Mesothelial cell of epicardium (in vitro differentiated cells): ENCODE data around the gene NAA50. TPM values are rescaled to one million over a fixed set of nuclear protein-coding genes. Genes with fewer than 3 reads are reported as not detected.

Experiments
- DNase-seq, 2 experiments: peaks; one replicate each; pipeline ENCODE4 v3.0.0; 2021; ENCODE audit warnings: low spot score in 2 of 2; ENCODE audit not compliant: unreplicated experiment in 2 of 2
- H3K27ac Mint-ChIP-seq: 2 replicates; pipeline ENCODE4 v1.8.0; 2021; ENCODE audit warnings: mixed read lengths
- H3K27me3 Mint-ChIP-seq: 2 replicates; pipeline ENCODE4 v1.8.0; 2021; ENCODE audit warnings: low read depth, mixed read lengths
- H3K36me3 Mint-ChIP-seq: 2 replicates; pipeline ENCODE4 v1.8.0; 2021; ENCODE audit warnings: mixed read lengths
- H3K4me1 Mint-ChIP-seq: 2 replicates; pipeline ENCODE4 v1.8.0; 2021; ENCODE audit warnings: mixed read lengths
- H3K4me3 Mint-ChIP-seq: 2 replicates; pipeline ENCODE4 v1.8.0; 2021; ENCODE audit warnings: mild to moderate bottlenecking, moderate library complexity, mixed read lengths
- H3K9me3 Mint-ChIP-seq: 2 replicates; pipeline ENCODE4 v1.8.0; 2021; ENCODE audit warnings: mixed read lengths
- total RNA-seq: library from RNA; stranded (reverse); gene quantifications from 3 replicates; pipeline ENCODE4 v1.2.1, GENCODE V29; 2021
- TF ChIP-seq, protein P1 (sequence below): fragments of 200-600 bp; sonication (generic); IDR thresholded peaks from one replicate; pipeline ENCODE4 v1.5.0; 2021; ENCODE audit warnings: antibody characterized with exemption; ENCODE audit not compliant: unreplicated experiment

NAA50 gene
- total RNA-seq, 1 donor from 2014 or later: 83.2 TPM

DNA sequence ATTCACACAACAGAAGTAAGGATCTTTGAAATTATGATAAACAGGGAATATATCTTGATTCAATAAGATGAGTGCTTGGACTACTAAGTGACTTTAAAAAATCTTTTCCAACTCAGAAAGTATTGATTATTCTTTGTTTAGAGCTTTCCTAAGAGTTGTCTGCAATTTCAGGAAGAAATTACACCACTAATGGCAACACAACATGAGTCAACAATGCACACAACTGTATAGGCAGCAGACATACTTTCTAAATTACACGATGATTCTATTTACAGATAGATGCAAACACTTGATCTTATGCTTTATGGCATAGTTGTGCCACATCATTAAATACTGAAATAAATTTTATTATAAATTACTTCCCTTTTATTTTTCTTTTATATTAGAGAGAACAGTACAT, 4.4 kb downstream of the NAA50 start:
- no peak for DNase-seq
- no peak overlapping the region for H3K4me3 Mint-ChIP-seq
- TF ChIP-seq, protein P1, sequence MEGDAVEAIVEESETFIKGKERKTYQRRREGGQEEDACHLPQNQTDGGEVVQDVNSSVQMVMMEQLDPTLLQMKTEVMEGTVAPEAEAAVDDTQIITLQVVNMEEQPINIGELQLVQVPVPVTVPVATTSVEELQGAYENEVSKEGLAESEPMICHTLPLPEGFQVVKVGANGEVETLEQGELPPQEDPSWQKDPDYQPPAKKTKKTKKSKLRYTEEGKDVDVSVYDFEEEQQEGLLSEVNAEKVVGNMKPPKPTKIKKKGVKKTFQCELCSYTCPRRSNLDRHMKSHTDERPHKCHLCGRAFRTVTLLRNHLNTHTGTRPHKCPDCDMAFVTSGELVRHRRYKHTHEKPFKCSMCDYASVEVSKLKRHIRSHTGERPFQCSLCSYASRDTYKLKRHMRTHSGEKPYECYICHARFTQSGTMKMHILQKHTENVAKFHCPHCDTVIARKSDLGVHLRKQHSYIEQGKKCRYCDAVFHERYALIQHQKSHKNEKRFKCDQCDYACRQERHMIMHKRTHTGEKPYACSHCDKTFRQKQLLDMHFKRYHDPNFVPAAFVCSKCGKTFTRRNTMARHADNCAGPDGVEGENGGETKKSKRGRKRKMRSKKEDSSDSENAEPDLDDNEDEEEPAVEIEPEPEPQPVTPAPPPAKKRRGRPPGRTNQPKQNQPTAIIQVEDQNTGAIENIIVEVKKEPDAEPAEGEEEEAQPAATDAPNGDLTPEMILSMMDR: no peak
- H3K9me3 Mint-ChIP-seq: no peaks in the 10 kb centered on the region
- H3K27ac Mint-ChIP-seq: no peak overlapping the region
- no peaks in the 10 kb centered on the region for H3K36me3 Mint-ChIP-seq
- H3K4me1 Mint-ChIP-seq: peaks cover 32% of the 10 kb centered on the region
- H3K27me3 Mint-ChIP-seq: no peaks in the 10 kb centered on the region

DNA sequence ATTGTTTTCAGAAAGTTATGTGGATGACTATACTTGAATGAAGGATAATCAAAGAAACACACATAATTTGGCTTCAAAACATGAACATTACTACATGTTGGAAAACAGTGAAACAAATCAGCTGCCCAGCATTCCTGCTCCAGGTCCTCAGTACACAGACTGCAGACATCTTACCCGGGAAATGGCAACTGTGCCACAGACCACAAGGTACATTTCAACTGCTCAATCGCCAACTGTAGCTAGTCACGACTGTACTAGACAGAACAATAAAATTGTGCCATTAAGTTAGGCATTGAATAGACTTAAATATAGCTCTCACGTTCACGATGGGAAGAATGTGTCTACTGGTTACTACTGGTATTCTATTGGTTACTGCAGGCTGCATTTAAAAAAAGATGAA, 5.0 kb downstream of the NAA50 start:
- Mint-ChIP-seq H3K4me3 (no peak overlapping the region), H3K9me3 (no peaks in the 10 kb centered on the region), H3K36me3 (no peaks in the 10 kb centered on the region), H3K27ac (no peak overlapping the region), H3K4me1 (peaks cover 28% of the 10 kb centered on the region), H3K27me3 (no peaks in the 10 kb centered on the region)
- no peak for DNase-seq
- TF ChIP-seq, protein P1: no peak

DNA sequence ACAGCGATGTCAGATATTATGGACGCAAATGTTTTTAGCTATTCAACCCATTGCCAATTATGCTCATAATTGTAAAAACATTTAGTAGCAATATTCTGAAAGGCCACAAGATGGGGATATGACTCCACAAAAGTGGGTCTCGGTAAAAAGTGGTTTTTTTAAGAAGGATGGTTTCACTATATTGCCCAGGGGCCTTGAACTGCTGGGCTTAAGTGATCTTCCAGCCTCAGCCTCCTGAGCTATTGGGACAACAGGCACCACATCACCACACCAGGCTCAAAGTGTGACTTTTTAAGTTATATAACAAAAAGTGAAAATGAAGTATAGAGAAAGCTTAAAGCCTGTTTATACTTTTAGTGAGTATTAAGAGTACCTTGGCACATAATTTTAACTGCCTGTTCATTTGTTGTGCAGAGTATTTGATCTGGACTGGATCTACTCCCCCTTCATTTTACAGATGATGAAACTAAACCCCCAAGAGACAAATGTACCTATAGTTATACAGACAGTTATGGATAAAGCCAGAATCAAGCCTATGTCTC, 9.4 kb downstream of the NAA50 start:
- Mint-ChIP-seq H3K4me3 (no peak overlapping the region), H3K27ac (peak overlapping the region; percentile 55)

DNA sequence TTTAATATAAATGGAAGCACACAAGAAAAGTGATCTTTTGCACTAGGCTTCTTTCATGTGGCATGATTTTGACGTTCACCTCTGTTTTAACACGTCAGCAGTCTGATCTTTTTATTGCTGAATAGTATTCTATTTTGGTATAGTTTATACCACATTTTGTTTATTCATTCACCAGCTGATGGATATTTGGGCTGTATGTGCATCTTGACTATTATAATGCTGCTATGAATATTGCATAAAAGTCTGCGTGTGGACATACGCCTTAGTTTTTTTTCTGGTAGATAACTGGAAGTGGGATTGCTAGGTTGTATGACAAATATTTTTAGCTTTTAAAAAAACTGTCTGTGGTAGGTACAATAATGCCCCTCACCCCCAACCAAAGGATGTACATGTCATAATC, 14.4 kb downstream of the NAA50 start:
- no peak for DNase-seq
- no peaks in the 10 kb centered on the region for H3K9me3 Mint-ChIP-seq
- H3K36me3 Mint-ChIP-seq: peaks cover 6% of the 10 kb centered on the region
- no peak overlapping the region for H3K4me3 Mint-ChIP-seq
- TF ChIP-seq, protein P1: no peak
- no peak overlapping the region for H3K27ac Mint-ChIP-seq
- H3K4me1 Mint-ChIP-seq: peaks cover 4% of the 10 kb centered on the region
- H3K27me3 Mint-ChIP-seq: no peaks in the 10 kb centered on the region

More for the DNA sequence above, 9.4 kb downstream of the NAA50 start:
- TF ChIP-seq, protein P1: peak; percentile 77
- H3K4me1 Mint-ChIP-seq: peaks cover 5% of the 10 kb centered on the region
- no peak for DNase-seq
- peaks cover 3% of the 10 kb centered on the region for H3K36me3 Mint-ChIP-seq
- H3K27me3 Mint-ChIP-seq: no peaks in the 10 kb centered on the region
- no peaks in the 10 kb centered on the region for H3K9me3 Mint-ChIP-seq

DNA sequence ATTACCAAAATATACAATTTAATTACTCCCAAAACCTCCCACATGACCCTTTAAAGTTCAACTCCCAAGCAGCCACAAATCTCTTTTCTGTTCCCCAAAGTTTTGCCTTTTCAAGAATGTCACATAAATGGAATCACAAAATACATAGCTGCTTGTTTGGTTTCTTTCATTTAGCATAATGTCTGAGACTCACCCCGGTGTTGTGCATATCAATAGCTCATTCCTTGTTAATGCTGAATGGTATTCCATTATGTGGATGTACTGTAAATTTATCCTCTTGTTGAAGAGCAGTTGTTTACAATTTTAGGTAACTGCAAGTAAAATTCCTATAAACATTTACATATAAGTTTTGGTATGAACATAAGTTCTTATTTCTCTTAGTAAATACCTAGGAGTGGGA, 15.5 kb downstream of the NAA50 start:
- no peak for DNase-seq
- Mint-ChIP-seq H3K27ac (no peak overlapping the region), H3K27me3 (no peaks in the 10 kb centered on the region), H3K9me3 (no peaks in the 10 kb centered on the region), H3K36me3 (peaks cover 6% of the 10 kb centered on the region), H3K4me1 (peaks cover 4% of the 10 kb centered on the region), H3K4me3 (no peak overlapping the region)
- TF ChIP-seq, protein P1: no peak

DNA sequence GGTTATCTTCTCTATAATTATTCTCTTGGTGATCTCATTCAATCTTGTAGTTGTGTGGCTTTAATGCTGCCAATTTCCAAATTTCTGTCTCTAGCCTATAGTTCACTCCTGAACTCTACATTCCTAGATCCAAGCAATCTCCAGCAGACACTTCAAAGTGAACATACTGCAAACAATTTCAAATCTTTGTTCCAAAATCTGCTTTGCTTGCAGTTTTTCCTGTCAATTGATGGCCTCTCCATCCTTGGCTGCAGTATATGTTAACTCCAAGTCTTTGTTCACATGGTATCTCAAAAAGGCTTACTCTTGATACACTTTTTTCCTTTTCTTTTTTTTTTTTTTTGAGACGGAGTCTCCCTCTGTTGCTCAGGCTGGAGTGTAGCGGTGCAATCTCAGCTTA, 17.4 kb downstream of the NAA50 start:
- TF ChIP-seq, protein P1: no peak
- no peaks in the 10 kb centered on the region for H3K27me3 Mint-ChIP-seq
- no peak overlapping the region for H3K27ac Mint-ChIP-seq
- H3K36me3 Mint-ChIP-seq: peaks cover 6% of the 10 kb centered on the region
- H3K4me1 Mint-ChIP-seq: peaks cover 4% of the 10 kb centered on the region
- H3K9me3 Mint-ChIP-seq: no peaks in the 10 kb centered on the region
- no peak overlapping the region for H3K4me3 Mint-ChIP-seq
- no peak for DNase-seq
